GM23338 (cell line): ENCODE results near the gene C2orf49. TPM values are rescaled to one million over a fixed set of nuclear protein-coding genes. Genes with fewer than 3 reads are reported as not detected.

Experiments used
- ATAC-seq: fragments of 200-7000 bp; cut with Tn5 transposase; 3 replicates; pipeline ENCODE4 v1.9.1; 2020
- DNase-seq: peaks from one replicate; pipeline ENCODE4 v3.0.0-alpha.2; 2015; ENCODE audit warnings: low spot score
- H2AFZ ChIP-seq: fragments of 200-600 bp; sonication (generic); 2 replicates; pipeline ENCODE4 v1.8.0; 2016; ENCODE audit warnings: antibody characterized with exemption, mild to moderate bottlenecking, moderate library complexity
- H3F3A ChIP-seq: fragments of 200-600 bp; sonication (generic); replicated peaks from 2 replicates; pipeline ENCODE4 v1.8.0; 2017; ENCODE audit warnings: antibody characterized with exemption, mixed run types, low read depth
- H3K27ac ChIP-seq: fragments of 200-600 bp; sonication (generic); 2 replicates; pipeline ENCODE4 v1.6.1; 2016; ENCODE audit warnings: low read depth
- H3K27me3 ChIP-seq: fragments of 200-600 bp; sonication (generic); 2 replicates; pipeline ENCODE4 v1.8.0; 2016; ENCODE audit warnings: mild to moderate bottlenecking, mixed run types, moderate library complexity; ENCODE audit not compliant: insufficient read depth
- H3K36me3 ChIP-seq: fragments of 200-600 bp; sonication (generic); 2 replicates; pipeline ENCODE4 v1.8.0; 2016; ENCODE audit warnings: mild to moderate bottlenecking; ENCODE audit not compliant: insufficient read depth
- H3K4me1 ChIP-seq: fragments of 200-600 bp; sonication (generic); 2 replicates; pipeline ENCODE4 v1.8.0; 2016; ENCODE audit warnings: mild to moderate bottlenecking, moderate library complexity; ENCODE audit not compliant: insufficient read depth
- H3K4me2 ChIP-seq: fragments of 200-600 bp; sonication (generic); 2 replicates; pipeline ENCODE4 v1.7.1; 2017; ENCODE audit warnings: mixed run types
- H3K4me3 ChIP-seq: fragments of 200-600 bp; sonication (generic); 2 replicates; pipeline ENCODE4 v1.6.1; 2016; ENCODE audit warnings: mixed run types
- H3K79me2 ChIP-seq: fragments of 200-600 bp; sonication (generic); replicated peaks from 2 replicates; pipeline ENCODE4 v1.8.0; 2017; ENCODE audit warnings: mild to moderate bottlenecking; ENCODE audit not compliant: insufficient read depth
- H3K9me2 ChIP-seq: fragments of 200-600 bp; sonication (generic); 2 replicates; pipeline ENCODE4 v1.8.0; 2017; ENCODE audit not compliant: insufficient read depth
- H4K20me1 ChIP-seq: fragments of 200-600 bp; sonication (generic); replicated peaks from 2 replicates; pipeline ENCODE4 v1.8.0; 2017; ENCODE audit warnings: mild to moderate bottlenecking; ENCODE audit not compliant: insufficient read depth
- H3K27ac Mint-ChIP-seq: 2 replicates; pipeline ENCODE4 v1.8.0; 2020; ENCODE audit warnings: inconsistent platforms, mild to moderate bottlenecking, moderate library complexity, mixed read lengths
- H3K27me3 Mint-ChIP-seq: 3 replicates; pipeline ENCODE4 v1.8.0; 2022; ENCODE audit warnings: low read depth, mild to moderate bottlenecking, moderate library complexity, mixed read lengths, inconsistent platforms; ENCODE audit not compliant: insufficient read depth, poor library complexity
- H3K36me3 Mint-ChIP-seq: 3 replicates; pipeline ENCODE4 v1.8.0; 2021; ENCODE audit warnings: low read depth, mild to moderate bottlenecking, inconsistent platforms, moderate library complexity, mixed read lengths
- H3K4me1 Mint-ChIP-seq: 3 replicates; pipeline ENCODE4 v1.8.0; 2020; ENCODE audit warnings: mild to moderate bottlenecking, inconsistent platforms, mixed read lengths
- H3K4me3 Mint-ChIP-seq: 3 replicates; pipeline ENCODE4 v1.8.0; 2021; ENCODE audit warnings: moderate library complexity, mild to moderate bottlenecking, inconsistent platforms, mixed read lengths
- H3K9me3 Mint-ChIP-seq: 3 replicates; pipeline ENCODE4 v1.8.0; 2020; ENCODE audit warnings: moderate library complexity, mild to moderate bottlenecking, inconsistent platforms, mixed read lengths
- CREB1 ChIP-seq: fragments of 250-450 bp; sonication (Bioruptor Pico); IDR thresholded peaks from 2 replicates; pipeline ENCODE4 v1.5.0; 2020; ENCODE audit warnings: low read depth, mild to moderate bottlenecking, moderate library complexity
- JUNB ChIP-seq: IDR thresholded peaks from one replicate; pipeline ENCODE4 v1.6.1; 2016; ENCODE audit warnings: antibody characterized with exemption; ENCODE audit not compliant: unreplicated experiment
- NANOG ChIP-seq: IDR thresholded peaks from 2 replicates; pipeline ENCODE4 v1.6.1; 2016; ENCODE audit warnings: antibody characterized with exemption, borderline replicate concordance
- POLR2AphosphoS5 ChIP-seq: IDR thresholded peaks from 2 replicates; pipeline ENCODE4 v1.6.1; 2016; ENCODE audit warnings: antibody characterized with exemption, low read depth
- ZNF114 ChIP-seq: fragments of 250-450 bp; sonication (Bioruptor Pico); IDR thresholded peaks from 2 replicates; pipeline ENCODE4 v1.5.0; 2020; ENCODE audit warnings: mild to moderate bottlenecking, moderate library complexity
- polyA plus RNA-seq: library from polyadenylated mRNA; unstranded; fragments of >200 nt; fragmentation: Nextera tagmentation; extraction: Ambion mirVana; gene quantifications from 2 replicates; pipeline ENCODE4 v1.2.1, GENCODE V29; 2016
- total RNA-seq: library from RNA; depleted of rRNA; stranded (reverse); fragments of >200 nt; shearing (Covaris generic); gene quantifications from 2 replicates; pipeline ENCODE4 v1.2.3, GENCODE V29; 2014
- TF ChIP-seq, protein P1 (sequence below): fragments of 250-450 bp; sonication (Bioruptor Pico); IDR thresholded peaks from 2 replicates; pipeline ENCODE4 v1.5.0; 2020; ENCODE audit warnings: mild to moderate bottlenecking, moderate library complexity

The C2orf49 gene
- total and polyA plus RNA-seq, 2 experiments from 2014 or later = 19.6 to 33.8 TPM

DNA sequence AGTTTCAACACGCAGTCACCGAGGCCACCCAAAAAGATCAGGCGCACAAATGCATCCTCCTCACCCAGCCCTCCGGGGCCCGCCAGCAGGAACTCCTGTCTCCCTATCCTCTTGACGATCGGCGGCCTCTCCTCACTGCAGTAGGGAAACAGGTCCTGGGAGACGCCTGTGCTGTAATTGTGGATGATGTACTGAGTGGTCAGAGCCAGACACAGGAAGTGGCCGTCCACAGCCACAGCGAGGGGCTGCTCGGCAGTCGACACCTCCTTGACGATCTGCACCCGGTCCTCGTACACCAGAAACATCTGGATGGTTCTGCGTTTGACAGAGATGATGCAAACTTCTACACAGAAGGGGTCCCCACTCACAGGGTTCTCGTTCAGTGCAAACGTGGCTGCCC, 29.8 kb upstream of the C2orf49 start (continued):
- TF ChIP-seq, protein P1, sequence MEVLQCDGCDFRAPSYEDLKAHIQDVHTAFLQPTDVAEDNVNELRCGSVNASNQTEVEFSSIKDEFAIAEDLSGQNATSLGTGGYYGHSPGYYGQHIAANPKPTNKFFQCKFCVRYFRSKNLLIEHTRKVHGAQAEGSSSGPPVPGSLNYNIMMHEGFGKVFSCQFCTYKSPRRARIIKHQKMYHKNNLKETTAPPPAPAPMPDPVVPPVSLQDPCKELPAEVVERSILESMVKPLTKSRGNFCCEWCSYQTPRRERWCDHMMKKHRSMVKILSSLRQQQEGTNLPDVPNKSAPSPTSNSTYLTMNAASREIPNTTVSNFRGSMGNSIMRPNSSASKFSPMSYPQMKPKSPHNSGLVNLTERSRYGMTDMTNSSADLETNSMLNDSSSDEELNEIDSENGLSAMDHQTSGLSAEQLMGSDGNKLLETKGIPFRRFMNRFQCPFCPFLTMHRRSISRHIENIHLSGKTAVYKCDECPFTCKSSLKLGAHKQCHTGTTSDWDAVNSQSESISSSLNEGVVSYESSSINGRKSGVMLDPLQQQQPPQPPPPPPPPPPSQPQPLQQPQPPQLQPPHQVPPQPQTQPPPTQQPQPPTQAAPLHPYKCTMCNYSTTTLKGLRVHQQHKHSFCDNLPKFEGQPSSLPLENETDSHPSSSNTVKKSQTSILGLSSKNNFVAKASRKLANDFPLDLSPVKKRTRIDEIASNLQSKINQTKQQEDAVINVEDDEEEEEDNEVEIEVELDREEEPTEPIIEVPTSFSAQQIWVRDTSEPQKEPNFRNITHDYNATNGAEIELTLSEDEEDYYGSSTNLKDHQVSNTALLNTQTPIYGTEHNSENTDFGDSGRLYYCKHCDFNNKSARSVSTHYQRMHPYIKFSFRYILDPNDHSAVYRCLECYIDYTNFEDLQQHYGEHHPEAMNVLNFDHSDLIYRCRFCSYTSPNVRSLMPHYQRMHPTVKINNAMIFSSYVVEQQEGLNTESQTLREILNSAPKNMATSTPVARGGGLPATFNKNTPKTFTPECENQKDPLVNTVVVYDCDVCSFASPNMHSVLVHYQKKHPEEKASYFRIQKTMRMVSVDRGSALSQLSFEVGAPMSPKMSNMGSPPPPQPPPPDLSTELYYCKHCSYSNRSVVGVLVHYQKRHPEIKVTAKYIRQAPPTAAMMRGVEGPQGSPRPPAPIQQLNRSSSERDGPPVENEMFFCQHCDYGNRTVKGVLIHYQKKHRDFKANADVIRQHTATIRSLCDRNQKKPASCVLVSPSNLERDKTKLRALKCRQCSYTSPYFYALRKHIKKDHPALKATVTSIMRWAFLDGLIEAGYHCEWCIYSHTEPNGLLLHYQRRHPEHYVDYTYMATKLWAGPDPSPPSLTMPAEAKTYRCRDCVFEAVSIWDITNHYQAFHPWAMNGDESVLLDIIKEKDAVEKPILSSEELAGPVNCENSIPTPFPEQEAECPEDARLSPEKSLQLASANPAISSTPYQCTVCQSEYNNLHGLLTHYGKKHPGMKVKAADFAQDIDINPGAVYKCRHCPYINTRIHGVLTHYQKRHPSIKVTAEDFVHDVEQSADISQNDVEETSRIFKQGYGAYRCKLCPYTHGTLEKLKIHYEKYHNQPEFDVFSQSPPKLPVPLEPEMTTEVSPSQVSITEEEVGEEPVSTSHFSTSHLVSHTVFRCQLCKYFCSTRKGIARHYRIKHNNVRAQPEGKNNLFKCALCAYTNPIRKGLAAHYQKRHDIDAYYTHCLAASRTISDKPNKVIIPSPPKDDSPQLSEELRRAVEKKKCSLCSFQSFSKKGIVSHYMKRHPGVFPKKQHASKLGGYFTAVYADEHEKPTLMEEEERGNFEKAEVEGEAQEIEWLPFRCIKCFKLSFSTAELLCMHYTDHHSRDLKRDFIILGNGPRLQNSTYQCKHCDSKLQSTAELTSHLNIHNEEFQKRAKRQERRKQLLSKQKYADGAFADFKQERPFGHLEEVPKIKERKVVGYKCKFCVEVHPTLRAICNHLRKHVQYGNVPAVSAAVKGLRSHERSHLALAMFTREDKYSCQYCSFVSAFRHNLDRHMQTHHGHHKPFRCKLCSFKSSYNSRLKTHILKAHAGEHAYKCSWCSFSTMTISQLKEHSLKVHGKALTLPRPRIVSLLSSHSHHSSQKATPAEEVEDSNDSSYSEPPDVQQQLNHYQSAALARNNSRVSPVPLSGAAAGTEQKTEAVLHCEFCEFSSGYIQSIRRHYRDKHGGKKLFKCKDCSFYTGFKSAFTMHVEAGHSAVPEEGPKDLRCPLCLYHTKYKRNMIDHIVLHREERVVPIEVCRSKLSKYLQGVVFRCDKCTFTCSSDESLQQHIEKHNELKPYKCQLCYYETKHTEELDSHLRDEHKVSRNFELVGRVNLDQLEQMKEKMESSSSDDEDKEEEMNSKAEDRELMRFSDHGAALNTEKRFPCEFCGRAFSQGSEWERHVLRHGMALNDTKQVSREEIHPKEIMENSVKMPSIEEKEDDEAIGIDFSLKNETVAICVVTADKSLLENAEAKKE = no peak
- TF ChIP-seq POLR2AphosphoS5 (no peak), CREB1 (CRISPR knock-in tag) (no peak), ZNF114 (no peak)

GRCh38 chr2:105307962-105308361, 29.4 kb upstream of the C2orf49 start:
- no peak overlapping the region for H3K4me3 Mint-ChIP-seq
- H3K27ac ChIP-seq = no peak overlapping the region
- no peaks in the 10 kb centered on the region for H3K27me3 ChIP-seq
- peaks cover 35% of the 10 kb centered on the region for H3K79me2 ChIP-seq
- H2AFZ ChIP-seq = no peak overlapping the region
- H3F3A ChIP-seq = no peaks in the 10 kb centered on the region
- H3K9me3 Mint-ChIP-seq = no peaks in the 10 kb centered on the region
- peaks cover 2% of the 10 kb centered on the region for H3K27me3 Mint-ChIP-seq
- ATAC-seq = no peak
- DNase-seq = no peak
- 0 out of 2 replicates have a peak, but pooled peaks cover 3% of the 10 kb centered on the region for H3K4me1 ChIP-seq
- peaks cover 4% of the 10 kb centered on the region; the same call in 1 of the 2 replicates for H4K20me1 ChIP-seq
- TF ChIP-seq CREB1 (CRISPR knock-in tag) = no peak
- TF ChIP-seq NANOG = no peak
- TF ChIP-seq JUNB = no peak
- TF ChIP-seq POLR2AphosphoS5 = no peak
- H3K36me3 ChIP-seq = no peaks in the 10 kb centered on the region; the same call in 1 of the 2 replicates
- H3K4me1 Mint-ChIP-seq = peaks cover 12% of the 10 kb centered on the region
- peak overlapping the region; percentile 53; the same call in 1 of the 2 replicates for H3K27ac Mint-ChIP-seq
- H3K4me2 ChIP-seq = no peak overlapping the region
- H3K9me2 ChIP-seq = no peaks in the 10 kb centered on the region
- no peak overlapping the region for H3K4me3 ChIP-seq
- H3K36me3 Mint-ChIP-seq = peaks cover 18% of the 10 kb centered on the region
